H1 (cell line): ENCODE data around the gene TPRA1. TPM values are rescaled to one million over a fixed set of nuclear protein-coding genes. Genes with fewer than 3 reads are reported as not detected.

Experiments used
- CTCF ChIA-PET: fragments of 300-600 bp; sonication (Branson Sonifier 250); formaldehyde crosslinking; loops from one replicate; lab custom pipeline; 2021; ENCODE audit not compliant: partially characterized antibody; lab: Charles Lee
- POLR2A ChIA-PET: fragments of 300-600 bp; sonication (Branson Sonifier 250); formaldehyde crosslinking; loops from one replicate; lab custom pipeline; 2021; ENCODE audit warnings: inconsistent platforms; ENCODE audit not compliant: partially characterized antibody; lab: Charles Lee
- DNase-seq, 2 experiments: peaks; one replicate each; pipeline versions ENCODE4 v3.0.0 to v3.0.0-alpha.2; 2010 to 2022; ENCODE audit warnings: low spot score in 2 of 2, low read depth in 1 of 2, mixed read lengths in 1 of 2
- FAIRE-seq: peaks from 2 replicates; lab custom pipeline; 2011; peaks lifted over from hg19 to GRCh38; lab: Jason Lieb, UNC
- H2AFZ ChIP-seq: 2 replicates; pipeline ENCODE4 v1.8.1; 2012; ENCODE audit warnings: low read length, inconsistent platforms
- H2AK5ac ChIP-seq: 2 replicates; pipeline ENCODE4 v1.6.1; 2013; ENCODE audit warnings: low read depth, low read length
- H2BK120ac ChIP-seq: replicated peaks from 2 replicates; pipeline ENCODE3; 2013; ENCODE audit warnings: low read depth, low read length, inconsistent platforms
- H2BK12ac ChIP-seq: 2 replicates; pipeline ENCODE4 v1.6.1; 2013; ENCODE audit warnings: low read depth, low read length
- H2BK15ac ChIP-seq: 2 replicates; pipeline ENCODE4 v1.6.1; 2013; ENCODE audit warnings: low read length
- H2BK20ac ChIP-seq: 2 replicates; pipeline ENCODE4 v1.6.1; 2013; ENCODE audit warnings: low read length
- H2BK5ac ChIP-seq: 2 replicates; pipeline ENCODE4 v1.6.1; 2013; ENCODE audit warnings: low read depth, low read length
- H3K14ac ChIP-seq: 2 replicates; pipeline ENCODE4 v1.6.1; 2013; ENCODE audit warnings: inconsistent platforms; ENCODE audit not compliant: insufficient read length
- H3K18ac ChIP-seq: 2 replicates; pipeline ENCODE4 v1.6.1; 2013; ENCODE audit warnings: low read length; ENCODE audit errors: extremely low read depth
- H3K23ac ChIP-seq: 2 replicates; pipeline ENCODE4 v1.6.1; 2013; ENCODE audit warnings: inconsistent platforms; ENCODE audit not compliant: insufficient read length
- H3K23me2 ChIP-seq: 2 replicates; pipeline ENCODE4 v1.6.1; 2013; ENCODE audit warnings: low read depth, low read length
- H3K27ac ChIP-seq: 2 replicates; pipeline ENCODE4 v1.6.1; 2011; ENCODE audit warnings: low read depth, low read length, inconsistent platforms
- H3K27me3 ChIP-seq, 4 experiments: replicated peaks in 1 of 4; 1 replicate in 1 of 4; 2 replicates in 3 of 4; pipeline versions ENCODE4 v1.6.1 to v1.8.1; 2011 to 2013; ENCODE audit warnings: low read length in 3 of 4, mild to moderate bottlenecking in 3 of 4, inconsistent platforms in 2 of 4, mixed read lengths in 2 of 4, moderate library complexity in 1 of 4; ENCODE audit not compliant: control insufficient read depth in 3 of 4, insufficient read depth in 3 of 4; ENCODE audit errors: extremely low read depth in 1 of 4
- H3K36me3 ChIP-seq, 4 experiments: 2 replicates each; pipeline versions ENCODE4 v1.6.1 to v1.8.1; 2011 to 2013; ENCODE audit warnings: mild to moderate bottlenecking in 4 of 4, low read length in 3 of 4, moderate library complexity in 2 of 4, control low read depth in 1 of 4, inconsistent platforms in 1 of 4; ENCODE audit not compliant: insufficient read depth in 4 of 4, control insufficient read depth in 2 of 4
- H3K4ac ChIP-seq: replicated peaks from 2 replicates; pipeline ENCODE3; 2013; ENCODE audit warnings: low read length, low read depth, mixed read lengths, inconsistent platforms; ENCODE audit not compliant: insufficient read length
- H3K4me1 ChIP-seq, 4 experiments: replicated peaks in 1 of 4; 1 replicate in 1 of 4; 2 replicates in 3 of 4; pipeline versions ENCODE4 v1.6.1 to v1.8.1; 2011 to 2013; ENCODE audit warnings: low read length in 3 of 4, inconsistent platforms in 2 of 4, mixed read lengths in 1 of 4; ENCODE audit not compliant: insufficient read depth in 4 of 4, control insufficient read depth in 3 of 4
- H3K4me2 ChIP-seq, 2 experiments: 2 replicates each; pipeline versions ENCODE4 v1.6.1 to v1.8.1; 2011 to 2013; ENCODE audit warnings: low read depth in 2 of 2, low read length in 2 of 2, control low read depth in 1 of 2, inconsistent platforms in 1 of 2, mild to moderate bottlenecking in 1 of 2; ENCODE audit not compliant: insufficient read depth in 1 of 2
- H3K4me3 ChIP-seq, 4 experiments: fragments of 200-600, 300-600 bp in 1 of 4; sonication (generic), shearing (Covaris generic), sonication (Bioruptor Twin) in 1 of 4; 2 replicates each; pipeline versions ENCODE4 v1.5.1 to v1.8.1; 2011 to 2016; ENCODE audit warnings: low read length in 4 of 4, low read depth in 3 of 4, control low read depth in 2 of 4, inconsistent platforms in 2 of 4, mild to moderate bottlenecking in 2 of 4, mixed read lengths in 1 of 4, moderate library complexity in 1 of 4; ENCODE audit not compliant: insufficient read depth in 2 of 4; ENCODE audit errors: extremely low read depth in 1 of 4
- H3K56ac ChIP-seq: replicated peaks from 2 replicates; pipeline ENCODE3; 2013; ENCODE audit warnings: low read depth, mild to moderate bottlenecking, mixed read lengths, low read length, inconsistent platforms; ENCODE audit not compliant: insufficient read length
- H3K79me1 ChIP-seq: 2 replicates; pipeline ENCODE4 v1.6.1; 2013; ENCODE audit warnings: low read depth, low read length, control low read depth
- H3K79me2 ChIP-seq, 2 experiments: 2 replicates each; pipeline versions ENCODE4 v1.6.1 to v1.8.1; 2012 to 2013; ENCODE audit warnings: low read length in 2 of 2, mild to moderate bottlenecking in 2 of 2, inconsistent platforms in 1 of 2; ENCODE audit not compliant: insufficient read depth in 2 of 2, control insufficient read depth in 1 of 2
- H3K9ac ChIP-seq, 4 experiments: replicated peaks in 1 of 4; 1 replicate in 1 of 4; 2 replicates in 3 of 4; pipeline versions ENCODE4 v1.6.1 to v1.8.1; 2011 to 2013; ENCODE audit warnings: low read depth in 3 of 4, low read length in 3 of 4, control low read depth in 2 of 4, mild to moderate bottlenecking in 2 of 4, moderate library complexity in 2 of 4, inconsistent platforms in 1 of 4; ENCODE audit errors: extremely low read depth in 1 of 4
- H3K9me3 ChIP-seq, 2 experiments: 2 replicates each; pipeline versions ENCODE4 v1.6.1 to v1.8.1; 2012 to 2013; ENCODE audit warnings: mild to moderate bottlenecking in 2 of 2, moderate library complexity in 2 of 2, control low read depth in 1 of 2, inconsistent platforms in 1 of 2, low read depth in 1 of 2, low read length in 1 of 2, mixed read lengths in 1 of 2; ENCODE audit not compliant: insufficient read depth in 2 of 2
- H4K20me1 ChIP-seq, 2 experiments: replicated peaks in 1 of 2; 2 replicates each; pipeline versions ENCODE3 to v1.8.1; 2011 to 2013; ENCODE audit warnings: inconsistent platforms in 2 of 2, low read length in 2 of 2, mild to moderate bottlenecking in 1 of 2; ENCODE audit not compliant: insufficient read depth in 2 of 2, control insufficient read depth in 1 of 2
- H4K5ac ChIP-seq: 2 replicates; pipeline ENCODE4 v1.6.1; 2013; ENCODE audit warnings: low read length, low read depth, mixed read lengths, inconsistent platforms; ENCODE audit not compliant: insufficient read length
- H4K8ac ChIP-seq: 2 replicates; pipeline ENCODE4 v1.8.0; 2013; ENCODE audit warnings: mild to moderate bottlenecking, moderate library complexity, low read length, inconsistent platforms; ENCODE audit not compliant: insufficient read depth; ENCODE audit errors: extremely low read depth
- H4K91ac ChIP-seq: replicated peaks from 2 replicates; pipeline ENCODE3; 2013; ENCODE audit warnings: low read length, mixed read lengths, inconsistent platforms; ENCODE audit not compliant: insufficient read length
- ASH2L ChIP-seq: fragments of 200-600, 300-600 bp; sonication (generic); IDR thresholded peaks from one replicate; pipeline ENCODE4 v1.7.1; 2017; ENCODE audit warnings: low read length
- BCL11A ChIP-seq, 2 experiments: IDR thresholded peaks; one replicate each; pipeline ENCODE4 v1.6.1; 2011; ENCODE audit warnings: low read depth in 2 of 2, low read length in 2 of 2, mild to moderate bottlenecking in 2 of 2
- HDAC2 ChIP-seq, 2 experiments: fragments of 300-600 bp in 1 of 2; sonication (generic) in 1 of 2; IDR thresholded peaks; 2 replicates each; pipeline ENCODE4 v1.6.1; 2011 to 2012; ENCODE audit warnings: low read depth in 2 of 2, low read length in 2 of 2, mild to moderate bottlenecking in 2 of 2, moderate library complexity in 2 of 2, borderline replicate concordance in 1 of 2, inconsistent platforms in 1 of 2
- NANOG ChIP-seq: IDR thresholded peaks from 2 replicates; pipeline ENCODE4 v1.6.1; 2011; ENCODE audit warnings: low read length, low read depth, mild to moderate bottlenecking, inconsistent platforms; ENCODE audit not compliant: insufficient read depth, poor library complexity, severe bottlenecking
- RAD21 ChIP-seq, 2 experiments: IDR thresholded peaks in 1 of 2; conservative IDR thresholded peaks in 1 of 2; 2 replicates each; pipeline ENCODE4 v1.6.1; 2011; ENCODE audit warnings: low read depth in 2 of 2, low read length in 2 of 2, improper control_type of control experiment in 1 of 2, inconsistent platforms in 1 of 2, mild to moderate bottlenecking in 1 of 2, moderate library complexity in 1 of 2
- RFX5 ChIP-seq: IDR thresholded peaks from 2 replicates; pipeline ENCODE4 v1.6.1; 2011; ENCODE audit warnings: low read depth, low read length, improper control_type of control experiment, borderline replicate concordance
- SIX5 ChIP-seq: IDR thresholded peaks from 2 replicates; pipeline ENCODE4 v1.6.1; 2011; ENCODE audit warnings: mild to moderate bottlenecking, low read depth, low read length
- SP2 ChIP-seq: IDR thresholded peaks from 2 replicates; pipeline ENCODE4 v1.6.1; 2012; ENCODE audit warnings: mild to moderate bottlenecking, low read length, inconsistent platforms
- SUZ12 ChIP-seq: fragments of 200-600 bp; sonication (generic); IDR thresholded peaks from 2 replicates; pipeline ENCODE4 v1.6.1; 2012; ENCODE audit warnings: mild to moderate bottlenecking, inconsistent platforms, low read length, moderate library complexity, mixed read lengths
- TAF1 ChIP-seq: IDR thresholded peaks from 2 replicates; pipeline ENCODE4 v1.6.1; 2011; ENCODE audit warnings: mild to moderate bottlenecking, low read depth, low read length
- whole genome bisulfite sequencing, 2 experiments: shearing (Covaris generic) in 1 of 2; methylation state at CpG; one replicate each; pipeline versions ENCODE4 v1.1.6 to v1.1.7; 2013 to 2015; ENCODE audit warnings: low lambda C conversion rate in 2 of 2, mixed read lengths in 2 of 2, inconsistent platforms in 1 of 2, low coverage in 1 of 2, missing lambda C conversion rate in 1 of 2; ENCODE audit not compliant: insufficient replicate concordance in 2 of 2, insufficient coverage in 1 of 2, insufficient read length in 1 of 2; ENCODE audit errors: extremely low coverage in 1 of 2, missing lambda C conversion rate in 1 of 2; 5-methylcytosine and 5-hydroxymethylcytosine counted together
- polyA plus RNA-seq, 7 experiments: library from polyadenylated mRNA; depleted of rRNA in 3 of 7; stranded (reverse) in 5 of 7; unstranded in 2 of 7; fragments of >200 nt in 5 of 7; fragments of 200-250 nt in 2 of 7; gene quantifications; 1 replicate in 5 of 7; 2 replicates in 1 of 7; 4 replicates in 1 of 7; pipeline versions ENCODE4 v1.2.1 to v1.2.3, GENCODE V29; 2011 to 2013; ENCODE audit warnings: missing spikeins in 2 of 7, mixed read lengths in 2 of 7
- total RNA-seq: library from RNA; stranded (reverse); fragmentation: NEBNext Ultra II Directional; extraction: Animal tissue kit (Norgen Biotek cat#: 25700); gene quantifications from 2 replicates; pipeline ENCODE4 v1.2.1, GENCODE V29; 2021
- TF ChIP-seq, protein P1 (sequence below): IDR thresholded peaks from 2 replicates; pipeline ENCODE4 v1.6.1; 2011; ENCODE audit warnings: low read length, improper control_type of control experiment

Gene TPRA1
- total and polyA plus RNA-seq, 2 of the 8 experiments (the other 6 are each of a cell fraction or from before 2014, with no cell fraction given), result 18.8 to 38.5 TPM

DNA sequence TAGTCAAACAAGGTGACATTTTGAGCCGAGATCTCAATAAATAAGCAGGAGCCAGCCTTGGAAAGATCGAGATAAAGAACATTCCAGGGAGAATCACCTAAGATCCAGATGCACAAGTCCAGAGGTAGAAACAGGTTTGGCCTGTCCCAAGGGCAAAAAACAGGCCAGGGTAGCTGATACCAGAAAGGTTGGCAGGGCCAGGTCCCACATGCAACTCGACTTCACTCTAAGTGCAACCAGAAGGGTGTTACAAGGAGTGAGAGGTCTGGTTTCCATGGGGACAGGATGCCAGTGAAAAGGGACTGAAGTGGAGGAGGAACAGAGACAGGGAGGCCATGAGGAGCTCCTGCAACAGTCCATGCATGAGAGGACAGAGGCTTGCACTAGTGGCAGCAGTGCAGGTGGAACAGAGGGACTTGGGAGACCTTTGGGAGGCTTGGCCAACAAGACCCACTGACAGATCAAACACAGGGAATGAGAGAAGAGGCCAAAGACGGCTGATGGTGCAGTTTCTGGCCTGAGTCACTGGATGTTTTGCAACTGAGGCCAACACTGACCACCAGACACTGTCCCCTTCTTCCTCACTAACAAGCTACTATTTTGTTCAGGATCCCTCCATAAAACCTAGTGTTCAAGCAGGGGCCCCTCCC lies 5.2 kb downstream of the TPRA1 start:
- H2BK5ac ChIP-seq, result no peak overlapping the region
- no peak overlapping the region; the same call in 1 of the 2 replicates for H4K8ac ChIP-seq
- H3K23me2 ChIP-seq, result peaks cover 9% of the 10 kb centered on the region; the same call in 1 of the 2 replicates
- H3K23ac ChIP-seq, result no peak overlapping the region
- no peak overlapping the region for H2BK12ac ChIP-seq
- H2BK120ac ChIP-seq, result no peak overlapping the region
- 81% methylated on average over 4 of the region's 4 CpGs; no CpG with 5 or more reads in 1 of the 2 experiments for WGBS, 2 experiments
- ChIA-PET POLR2A (interaction anchor here (1.4 to 2.2 kb wide), 5 partner anchors 10 to 30 kb away, joined by 3 to 10 read pairs (median 5); partner anchors contain the start of gene MCM2), CTCF (interaction anchor here (1.3 to 9.2 kb wide), 2 partner anchors 10 to 17 kb away, joined by 3 to 77 read pairs; no protein-coding TSS in a partner anchor)
- no peak overlapping the region for H4K5ac ChIP-seq
- no peak overlapping the region for H3K4ac ChIP-seq
- DNase-seq (no peak), FAIRE-seq (no peak)
- H3K36me3 ChIP-seq, result no peaks in the 10 kb centered on the region
- no peak overlapping the region for H2AFZ ChIP-seq
- peaks cover 0 to 20% of the 10 kb centered on the region in 2 experiments; a peak in 1 of 4 replicates for H3K79me2 ChIP-seq
- H2BK20ac ChIP-seq, result no peak overlapping the region
- H3K4me2 ChIP-seq, result no peak overlapping the region
- no peak overlapping the region for H4K91ac ChIP-seq
- no peak overlapping the region for H2AK5ac ChIP-seq
- no peak overlapping the region for H3K56ac ChIP-seq
- peaks cover 5 to 14% of the 10 kb centered on the region in 2 experiments for H4K20me1 ChIP-seq
- H2BK15ac ChIP-seq, result no peak overlapping the region
- no peak overlapping the region for H3K4me3 ChIP-seq
- H3K9ac ChIP-seq, result no peak overlapping the region
- H3K79me1 ChIP-seq, result peaks cover 9% of the 10 kb centered on the region
- 0 out of 7 replicates have a peak, but pooled peaks cover 0 to 6% (median 0%) of the 10 kb centered on the region in 4 experiments for H3K27me3 ChIP-seq
- H3K27ac ChIP-seq, result no peak overlapping the region
- no peaks in the 10 kb centered on the region for H3K9me3 ChIP-seq
- peaks cover 4 to 11% (median 6%) of the 10 kb centered on the region in 4 experiments for H3K4me1 ChIP-seq
- H3K14ac ChIP-seq, result no peak overlapping the region
- H3K18ac ChIP-seq, result no peak overlapping the region
- TF ChIP-seq BCL11A (IDR thresholded peaks at IDR 0.05; ENCODE audit: low read depth in 2 of 2, low read length in 2 of 2) (no peak), RAD21 (IDR thresholded peaks at IDR 0.05 in 1 of 2, conservative IDR thresholded peaks at IDR 0.05 in 1 of 2; ENCODE audit: low read depth in 2 of 2, low read length in 2 of 2) (no peak), HDAC2 (IDR thresholded peaks at IDR 0.05; ENCODE audit: borderline replicate concordance in 1 of 2, low read depth in 2 of 2, low read length in 2 of 2) (no peak), ASH2L (no peak), SIX5 (no peak), NANOG (no peak), SP2 (no peak), RFX5 (no peak), TAF1 (no peak), SUZ12 (no peak)
- TF ChIP-seq, protein P1, sequence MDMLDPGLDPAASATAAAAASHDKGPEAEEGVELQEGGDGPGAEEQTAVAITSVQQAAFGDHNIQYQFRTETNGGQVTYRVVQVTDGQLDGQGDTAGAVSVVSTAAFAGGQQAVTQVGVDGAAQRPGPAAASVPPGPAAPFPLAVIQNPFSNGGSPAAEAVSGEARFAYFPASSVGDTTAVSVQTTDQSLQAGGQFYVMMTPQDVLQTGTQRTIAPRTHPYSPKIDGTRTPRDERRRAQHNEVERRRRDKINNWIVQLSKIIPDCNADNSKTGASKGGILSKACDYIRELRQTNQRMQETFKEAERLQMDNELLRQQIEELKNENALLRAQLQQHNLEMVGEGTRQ, result no peak
